Right lobe of liver (tissue), 6 donors: Measurements from ENCODE around the gene SNRNP48. TPM values are rescaled to one million over a fixed set of nuclear protein-coding genes. Genes with fewer than 3 reads are reported as not detected.

Experiments
- ATAC-seq, 4 donors: fragments of 200-7000 bp; cut with Tn5 transposase; one replicate each; pipeline ENCODE4 v1.9.1; 2020; ENCODE audit warnings: mild to moderate bottlenecking in 4 of 4, moderate library complexity in 4 of 4
- DNase-seq, 3 donors: peaks; one replicate each; pipeline ENCODE4 v3.0.0-alpha.2; 2020
- H3K27ac ChIP-seq, 3 donors: fragments of 200-600 bp; one replicate each; pipeline ENCODE4 v1.8.0; 2022
- H3K27me3 ChIP-seq, 2 donors: fragments of 200-600 bp; one replicate each; pipeline ENCODE4 v1.8.0; 2022
- H3K36me3 ChIP-seq, 4 donors: fragments of 200-600 bp; sonication (generic) in 1 of 4; one replicate each; pipeline versions ENCODE4 v1.5.1 to v1.8.0; 2017 to 2022; ENCODE audit warnings: control low read depth in 1 of 4
- H3K4me1 ChIP-seq, 4 donors: fragments of 200-600 bp; sonication (generic) in 1 of 4; one replicate each; pipeline versions ENCODE4 v1.5.1 to v1.8.0; 2017 to 2022; ENCODE audit warnings: control low read depth in 1 of 4
- H3K4me3 ChIP-seq, 3 donors: fragments of 200-600 bp; one replicate each; pipeline ENCODE4 v1.8.0; 2022
- H3K9me3 ChIP-seq, 4 donors: fragments of 200-600 bp; sonication (generic) in 1 of 4; one replicate each; pipeline versions ENCODE4 v1.5.1 to v1.8.0; 2017 to 2022; ENCODE audit warnings: control low read depth in 1 of 4
- POLR2A ChIP-seq: fragments of 450-650 bp; IDR thresholded peaks from one replicate; pipeline ENCODE4 v1.6.1; 2017; ENCODE audit warnings: antibody characterized with exemption, mild to moderate bottlenecking
- WGBS: methylation state at CpG from one replicate; pipeline ENCODE4 v1.1.6; 2018; ENCODE audit warnings: low coverage, low lambda C conversion rate; ENCODE audit not compliant: insufficient coverage; ENCODE audit errors: missing lambda C conversion rate; 5-methylcytosine and 5-hydroxymethylcytosine counted together
- intact Hi-C, 2 donors: fragments of 100-400 bp; cut with DNase I; formaldehyde crosslinking; loops; one replicate each; pipeline versions ENCODE4 v1.11.2 to v1.14.1; 2022
- total RNA-seq, 6 experiments: library from RNA; depleted of rRNA in 2 of 6; stranded (reverse); fragments of >200 nt in 2 of 6; fragmentation: NEBNext Ultra II Directional in 3 of 6; extraction: Animal tissue kit (Norgen Biotek cat#: 25700) in 3 of 6; gene quantifications; one replicate each; pipeline versions ENCODE4 v1.1.0 to v1.2.4, GENCODE V29; 2016 to 2023
- TF ChIP-seq, protein P1 (sequence below), 4 donors: fragments of 200-600 bp in 3 of 4; fragments of 450-650 bp in 1 of 4; IDR thresholded peaks; one replicate each; pipeline versions ENCODE4 v1.5.1 to v1.8.0; 2016 to 2022; ENCODE audit warnings: antibody characterized with exemption in 4 of 4, mild to moderate bottlenecking in 2 of 4
- donor health status: DM: no; HTN: yes; CAD: no.
- donor health status: DM: no; HTN: no; CAD: no.
- donor health status: DM: no; HTN: no; CAD: no.
- donor health status: DM: no; HTN: yes; CAD: no.
- donor health status: DM: no; HTN: yes; CAD: no.

The SNRNP48 gene
- total RNA-seq, 6 experiments from 2014 or later: 4.7 to 13.7 (median 7.0) TPM

DNA sequence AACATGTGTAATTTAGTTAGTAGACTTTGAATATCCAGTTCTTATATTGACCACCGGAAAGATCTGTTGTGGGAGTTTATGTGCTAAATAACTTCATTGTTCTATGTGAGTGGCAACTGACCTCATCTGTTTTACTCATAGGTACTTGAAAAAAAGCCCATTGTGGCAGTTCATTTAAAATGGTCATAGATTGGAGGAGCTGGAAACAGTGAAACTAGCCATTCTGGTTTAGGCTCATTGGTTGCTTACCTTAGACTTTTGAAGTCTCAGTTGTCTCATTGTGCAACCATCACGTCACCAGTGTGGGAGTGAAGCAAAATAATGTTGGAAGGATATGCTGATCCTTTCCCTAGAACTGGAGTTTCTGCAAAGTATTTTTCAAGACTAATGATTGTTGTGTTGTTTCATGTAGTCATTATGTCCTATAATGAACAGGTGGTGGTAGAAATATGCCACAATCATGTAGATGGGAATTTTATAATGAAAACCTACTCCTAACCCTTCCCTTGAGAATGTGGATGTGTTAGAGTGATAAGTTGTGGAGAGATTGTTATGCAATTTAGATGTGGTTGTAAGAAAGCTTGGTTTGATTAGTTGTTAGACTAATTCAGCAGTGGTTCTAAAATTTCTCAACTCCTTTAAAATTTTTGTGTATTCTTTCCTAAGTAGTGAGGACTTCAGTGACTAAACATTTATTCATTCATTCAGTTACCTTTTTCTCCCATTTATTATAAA is 30.2 kb upstream of the SNRNP48 start:
- Histone ChIP-seq H3K4me3 (no peak overlapping the region), H3K27ac (peak overlapping the region; percentile 1 to 75 (median 34)), H3K36me3 (peaks cover 0 to 33% (median 7%) of the 10 kb centered on the region in 4 donors), H3K27me3 (no peaks in the 10 kb centered on the region), H3K4me1 (peaks cover 0 to 29% (median 16%) of the 10 kb centered on the region in 4 donors), H3K9me3 (no peaks in the 10 kb centered on the region)
- DNase-seq (no peak), ATAC-seq (peak in 2 of 4 donors; percentile 27 to 33)
- no peak for TF ChIP-seq POLR2A
- TF ChIP-seq, protein P1, sequence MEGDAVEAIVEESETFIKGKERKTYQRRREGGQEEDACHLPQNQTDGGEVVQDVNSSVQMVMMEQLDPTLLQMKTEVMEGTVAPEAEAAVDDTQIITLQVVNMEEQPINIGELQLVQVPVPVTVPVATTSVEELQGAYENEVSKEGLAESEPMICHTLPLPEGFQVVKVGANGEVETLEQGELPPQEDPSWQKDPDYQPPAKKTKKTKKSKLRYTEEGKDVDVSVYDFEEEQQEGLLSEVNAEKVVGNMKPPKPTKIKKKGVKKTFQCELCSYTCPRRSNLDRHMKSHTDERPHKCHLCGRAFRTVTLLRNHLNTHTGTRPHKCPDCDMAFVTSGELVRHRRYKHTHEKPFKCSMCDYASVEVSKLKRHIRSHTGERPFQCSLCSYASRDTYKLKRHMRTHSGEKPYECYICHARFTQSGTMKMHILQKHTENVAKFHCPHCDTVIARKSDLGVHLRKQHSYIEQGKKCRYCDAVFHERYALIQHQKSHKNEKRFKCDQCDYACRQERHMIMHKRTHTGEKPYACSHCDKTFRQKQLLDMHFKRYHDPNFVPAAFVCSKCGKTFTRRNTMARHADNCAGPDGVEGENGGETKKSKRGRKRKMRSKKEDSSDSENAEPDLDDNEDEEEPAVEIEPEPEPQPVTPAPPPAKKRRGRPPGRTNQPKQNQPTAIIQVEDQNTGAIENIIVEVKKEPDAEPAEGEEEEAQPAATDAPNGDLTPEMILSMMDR (IDR thresholded peaks at IDR 0.05): no peak
- intact Hi-C loops: no loop called here
- 46% methylated on average over 2 of the region's 2 CpGs for WGBS

DNA sequence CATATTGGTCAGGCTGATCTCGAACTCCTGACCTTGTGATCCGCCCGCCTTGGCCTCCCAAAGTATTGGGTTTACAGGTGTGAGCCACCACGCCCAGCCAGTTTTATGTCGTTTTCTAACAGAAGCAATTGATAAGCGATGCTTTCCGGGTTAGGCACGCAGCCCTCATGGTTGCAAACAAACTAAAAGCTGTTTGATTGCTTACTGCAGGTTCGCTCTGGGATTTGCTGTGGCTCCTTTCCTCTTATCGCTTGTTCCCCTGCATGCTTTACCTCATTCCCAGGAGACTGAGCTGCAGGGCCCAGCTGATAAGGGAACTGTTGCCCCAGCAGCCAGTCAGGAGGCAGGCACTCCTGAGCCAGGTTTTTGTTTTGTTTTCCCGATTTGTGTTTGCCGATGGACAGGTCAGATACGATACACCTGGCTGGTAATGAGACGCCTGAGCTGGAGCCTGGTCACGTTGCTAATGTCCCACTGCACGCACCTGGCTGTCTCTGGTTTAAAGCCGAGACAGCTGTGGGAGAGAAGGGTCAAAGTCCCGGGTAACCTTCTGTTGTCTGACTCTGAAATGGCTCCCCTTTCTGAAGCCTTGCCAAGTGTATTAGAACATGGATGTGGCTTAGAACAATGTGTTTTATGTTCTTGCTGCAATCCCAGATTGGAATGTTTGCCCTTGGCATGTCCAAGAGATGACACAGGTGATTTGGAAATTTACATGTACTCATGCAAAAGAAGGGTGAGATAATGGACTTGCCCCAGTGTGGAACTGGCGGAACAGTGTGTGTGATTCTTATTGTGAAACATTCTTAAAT is 28.6 kb upstream of the SNRNP48 start:
- WGBS: 40% methylated on average over 17 of the region's 19 CpGs
- intact Hi-C loops: no loop called here
- peak; percentile 86 to 96 (median 90) for ATAC-seq
- no peaks in the 10 kb centered on the region for H3K9me3 ChIP-seq
- peaks cover 0 to 40% (median 14%) of the 10 kb centered on the region in 4 donors for H3K36me3 ChIP-seq
- TF ChIP-seq, protein P1 (IDR thresholded peaks at IDR 0.05): no peak
- TF ChIP-seq POLR2A: peak; percentile 54
- H3K27ac ChIP-seq: peak overlapping the region in 2 of 3 donors; percentile 34 to 75
- H3K4me1 ChIP-seq: peaks cover 0 to 29% (median 16%) of the 10 kb centered on the region in 4 donors
- peak; percentile 84 to 96 (median 94) for DNase-seq
- H3K4me3 ChIP-seq: peak overlapping the region in 1 of 3 donors; percentile 9
- no peaks in the 10 kb centered on the region for H3K27me3 ChIP-seq

DNA sequence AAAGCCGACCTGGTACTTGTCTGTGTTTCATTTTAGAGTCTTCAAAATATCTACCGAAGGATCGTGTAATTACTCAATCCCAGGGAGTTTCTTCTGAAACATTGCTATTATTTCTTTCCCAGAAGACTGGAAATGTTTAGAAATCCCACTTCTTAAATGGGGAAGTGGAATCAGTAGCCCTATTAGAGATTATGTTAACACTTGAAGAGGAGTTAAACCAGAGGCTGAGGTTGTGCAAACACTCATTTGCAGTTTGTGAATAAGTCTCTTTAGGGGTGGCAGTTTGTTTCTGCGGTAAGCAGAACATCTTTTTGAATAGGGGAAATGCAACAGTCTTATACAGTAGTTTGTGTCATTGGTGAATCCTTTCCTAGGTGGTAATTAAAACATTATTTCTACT is 27.2 kb upstream of the SNRNP48 start:
- peaks cover 0 to 29% (median 16%) of the 10 kb centered on the region in 4 donors for H3K4me1 ChIP-seq
- no peak overlapping the region for H3K27ac ChIP-seq
- WGBS: 68% methylated on average over 3 of the region's 4 CpGs
- H3K36me3 ChIP-seq: peaks cover 0 to 50% (median 21%) of the 10 kb centered on the region in 4 donors
- H3K4me3 ChIP-seq: no peak overlapping the region
- H3K27me3 ChIP-seq: no peaks in the 10 kb centered on the region
- TF ChIP-seq, protein P1 (IDR thresholded peaks at IDR 0.05): no peak
- TF ChIP-seq POLR2A: no peak
- ATAC-seq (no peak), DNase-seq (no peak)
- no peaks in the 10 kb centered on the region for H3K9me3 ChIP-seq
- intact Hi-C loops: no loop called here

DNA sequence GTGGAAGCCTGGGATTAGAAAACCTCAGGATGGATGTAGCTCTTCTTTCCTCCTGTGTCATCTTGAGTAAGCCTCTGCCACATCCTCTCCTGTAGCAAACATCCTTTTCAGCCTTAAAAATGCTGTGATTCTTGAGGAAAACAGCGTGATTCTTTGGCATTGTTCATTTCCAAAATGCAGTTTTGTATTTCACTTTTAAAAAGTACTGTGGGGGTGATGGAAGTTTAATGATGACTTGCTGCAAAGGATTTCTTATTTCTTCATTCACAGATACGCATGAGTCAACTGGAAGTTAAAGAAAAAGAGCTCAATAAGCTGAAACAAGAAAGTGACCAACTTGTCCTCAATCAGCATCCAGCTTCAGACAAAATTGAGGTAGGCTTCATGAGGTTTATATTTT is 23.9 kb upstream of the SNRNP48 start:
- ATAC-seq (no peak), DNase-seq (no peak)
- H3K9me3 ChIP-seq: no peaks in the 10 kb centered on the region
- no peaks in the 10 kb centered on the region for H3K27me3 ChIP-seq
- H3K4me1 ChIP-seq: peaks cover 0 to 9% (median 7%) of the 10 kb centered on the region in 4 donors
- intact Hi-C loops: no loop called here
- H3K4me3 ChIP-seq: no peak overlapping the region
- peaks cover 0 to 79% (median 34%) of the 10 kb centered on the region in 4 donors for H3K36me3 ChIP-seq
- no peak overlapping the region for H3K27ac ChIP-seq
- WGBS: 92% methylated on average over 2 of the region's 2 CpGs
- no peak for TF ChIP-seq POLR2A
- TF ChIP-seq, protein P1 (IDR thresholded peaks at IDR 0.05): no peak
